Vagina (tissue), 2 donors: ENCODE data around the gene EFNB2.

Experiments used
- POLR2A ChIP-seq, 2 donors: fragments of 450-650 bp; IDR thresholded peaks; one replicate each; pipeline ENCODE4 v1.6.1; 2017; ENCODE audit warnings: antibody characterized with exemption in 2 of 2, mild to moderate bottlenecking in 2 of 2, moderate library complexity in 2 of 2
- POLR2AphosphoS5 ChIP-seq, 2 donors: sonication (generic); formaldehyde crosslinking; IDR thresholded peaks; one replicate each; pipeline ENCODE4 v1.9.0; 2017; ENCODE audit warnings: antibody characterized with exemption in 2 of 2, mild to moderate bottlenecking in 2 of 2, low read depth in 1 of 2; ENCODE audit not compliant: insufficient read depth in 1 of 2
- TF ChIP-seq, protein P1 (sequence below), 3 experiments: fragments of 450-650 bp in 2 of 3; fragments of 200-600 bp in 1 of 3; sonication (generic) in 1 of 3; IDR thresholded peaks; one replicate each; pipeline ENCODE4 v1.5.1; 2017 to 2019; ENCODE audit warnings: antibody characterized with exemption in 3 of 3, mild to moderate bottlenecking in 2 of 3, moderate library complexity in 2 of 3

DNA sequence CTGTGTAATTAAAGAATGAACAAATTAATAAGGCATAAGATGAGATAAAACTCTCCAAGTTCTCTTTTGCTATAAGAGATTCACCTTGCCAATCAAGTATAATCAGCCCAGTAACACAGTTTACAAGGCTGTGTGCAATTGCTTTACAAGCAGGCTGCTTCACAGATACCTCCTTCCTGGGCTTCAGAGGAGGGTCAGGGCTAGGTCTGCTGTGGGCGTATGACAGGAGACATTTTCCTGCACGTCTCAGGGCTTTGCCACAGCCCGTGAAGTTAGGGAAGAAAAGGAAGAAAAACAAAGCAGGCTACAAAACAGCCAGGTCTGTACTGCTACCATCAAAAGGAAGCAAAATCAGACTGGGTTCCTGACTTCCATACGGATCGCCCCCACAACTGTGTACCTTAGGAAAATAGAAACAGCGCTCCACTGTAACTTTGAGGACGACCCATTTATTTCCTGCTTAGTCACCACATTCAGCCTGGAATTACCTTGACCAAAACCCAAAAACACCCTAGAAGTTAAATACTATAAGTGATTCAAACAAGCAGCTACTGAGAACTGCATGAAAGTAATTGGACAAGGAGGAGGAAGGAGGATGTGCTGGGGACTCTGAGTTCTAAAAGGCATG is 12.4 kb downstream of the EFNB2 start:
- TF ChIP-seq POLR2A (IDR thresholded peaks at IDR 0.05) = no peak
- TF ChIP-seq, protein P1, sequence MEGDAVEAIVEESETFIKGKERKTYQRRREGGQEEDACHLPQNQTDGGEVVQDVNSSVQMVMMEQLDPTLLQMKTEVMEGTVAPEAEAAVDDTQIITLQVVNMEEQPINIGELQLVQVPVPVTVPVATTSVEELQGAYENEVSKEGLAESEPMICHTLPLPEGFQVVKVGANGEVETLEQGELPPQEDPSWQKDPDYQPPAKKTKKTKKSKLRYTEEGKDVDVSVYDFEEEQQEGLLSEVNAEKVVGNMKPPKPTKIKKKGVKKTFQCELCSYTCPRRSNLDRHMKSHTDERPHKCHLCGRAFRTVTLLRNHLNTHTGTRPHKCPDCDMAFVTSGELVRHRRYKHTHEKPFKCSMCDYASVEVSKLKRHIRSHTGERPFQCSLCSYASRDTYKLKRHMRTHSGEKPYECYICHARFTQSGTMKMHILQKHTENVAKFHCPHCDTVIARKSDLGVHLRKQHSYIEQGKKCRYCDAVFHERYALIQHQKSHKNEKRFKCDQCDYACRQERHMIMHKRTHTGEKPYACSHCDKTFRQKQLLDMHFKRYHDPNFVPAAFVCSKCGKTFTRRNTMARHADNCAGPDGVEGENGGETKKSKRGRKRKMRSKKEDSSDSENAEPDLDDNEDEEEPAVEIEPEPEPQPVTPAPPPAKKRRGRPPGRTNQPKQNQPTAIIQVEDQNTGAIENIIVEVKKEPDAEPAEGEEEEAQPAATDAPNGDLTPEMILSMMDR (IDR thresholded peaks at IDR 0.05) = no peak
- TF ChIP-seq POLR2AphosphoS5 (IDR thresholded peaks at IDR 0.05; ENCODE audit: insufficient read depth in 1 of 2, low read depth in 1 of 2) = no peak
